GM13976 (cell line): Measurements from ENCODE around the gene MEGF11.

ENCODE experiments used
- DNase-seq: peaks from one replicate; pipeline ENCODE4 v3.0.0; 2012; ENCODE audit warnings: low spot score
- in situ Hi-C: fragments of 300-500 bp; cut with MboI; formaldehyde crosslinking; loops from one replicate; pipeline ENCODE4 v1.12.0; 2022; ENCODE audit warnings: low sequenced_read_pairs, mixed read lengths, inconsistent platforms; ENCODE audit not compliant: unreplicated experiment
- TF ChIP-seq, protein P1 (sequence below): IDR thresholded peaks from 2 replicates; pipeline ENCODE4 v1.5.1; 2012; ENCODE audit warnings: borderline replicate concordance, mild to moderate bottlenecking; ENCODE audit not compliant: insufficient read depth; ENCODE audit errors: extremely low read depth, missing control alignments, control extremely low read depth

The MEGF11 gene

DNA sequence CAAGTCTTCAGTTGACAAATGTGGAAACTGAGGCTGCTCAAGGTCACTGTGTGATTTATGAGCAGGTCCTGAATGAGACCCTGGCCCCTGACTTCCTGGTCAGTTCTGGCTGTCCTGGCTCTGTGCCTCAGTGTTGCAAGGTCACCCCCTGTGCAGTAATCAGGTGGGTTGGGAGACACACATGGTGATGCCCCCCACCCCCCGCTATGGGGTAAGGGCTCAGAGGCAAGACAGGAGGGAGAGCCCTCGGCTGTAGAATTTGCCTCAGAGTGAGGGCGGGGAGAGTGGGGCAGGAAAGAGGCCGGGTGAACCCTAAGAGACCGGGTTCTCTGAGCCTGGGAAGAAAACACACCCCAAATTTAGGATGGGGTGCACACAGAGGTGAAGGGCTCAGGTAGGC, 98.5 kb downstream of the MEGF11 start:
- in situ Hi-C loops: no loop called here
- TF ChIP-seq, protein P1, sequence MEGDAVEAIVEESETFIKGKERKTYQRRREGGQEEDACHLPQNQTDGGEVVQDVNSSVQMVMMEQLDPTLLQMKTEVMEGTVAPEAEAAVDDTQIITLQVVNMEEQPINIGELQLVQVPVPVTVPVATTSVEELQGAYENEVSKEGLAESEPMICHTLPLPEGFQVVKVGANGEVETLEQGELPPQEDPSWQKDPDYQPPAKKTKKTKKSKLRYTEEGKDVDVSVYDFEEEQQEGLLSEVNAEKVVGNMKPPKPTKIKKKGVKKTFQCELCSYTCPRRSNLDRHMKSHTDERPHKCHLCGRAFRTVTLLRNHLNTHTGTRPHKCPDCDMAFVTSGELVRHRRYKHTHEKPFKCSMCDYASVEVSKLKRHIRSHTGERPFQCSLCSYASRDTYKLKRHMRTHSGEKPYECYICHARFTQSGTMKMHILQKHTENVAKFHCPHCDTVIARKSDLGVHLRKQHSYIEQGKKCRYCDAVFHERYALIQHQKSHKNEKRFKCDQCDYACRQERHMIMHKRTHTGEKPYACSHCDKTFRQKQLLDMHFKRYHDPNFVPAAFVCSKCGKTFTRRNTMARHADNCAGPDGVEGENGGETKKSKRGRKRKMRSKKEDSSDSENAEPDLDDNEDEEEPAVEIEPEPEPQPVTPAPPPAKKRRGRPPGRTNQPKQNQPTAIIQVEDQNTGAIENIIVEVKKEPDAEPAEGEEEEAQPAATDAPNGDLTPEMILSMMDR: no peak
- no peak for DNase-seq

DNA sequence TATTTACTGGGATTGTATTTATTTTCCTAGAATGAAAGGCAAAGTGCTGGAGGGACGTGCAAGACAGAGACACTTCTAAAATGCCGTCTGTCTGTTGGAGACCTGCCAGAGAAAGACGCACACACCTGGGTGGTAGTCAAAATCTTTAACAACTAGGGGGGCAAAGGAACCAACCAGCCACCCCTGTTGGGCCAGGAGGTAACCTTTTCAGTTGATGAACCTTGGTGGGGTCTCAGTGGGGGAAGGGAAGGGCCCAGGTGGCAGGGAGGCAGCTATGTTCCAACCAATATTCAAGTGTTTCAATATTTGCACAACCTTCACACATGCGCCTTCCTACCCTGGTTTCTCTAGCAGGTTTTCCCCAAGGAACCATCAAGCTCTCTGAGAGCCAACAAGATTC, 99.0 kb downstream of the MEGF11 start:
- TF ChIP-seq, protein P1: no peak
- in situ Hi-C loops: no loop called here
- no peak for DNase-seq

DNA sequence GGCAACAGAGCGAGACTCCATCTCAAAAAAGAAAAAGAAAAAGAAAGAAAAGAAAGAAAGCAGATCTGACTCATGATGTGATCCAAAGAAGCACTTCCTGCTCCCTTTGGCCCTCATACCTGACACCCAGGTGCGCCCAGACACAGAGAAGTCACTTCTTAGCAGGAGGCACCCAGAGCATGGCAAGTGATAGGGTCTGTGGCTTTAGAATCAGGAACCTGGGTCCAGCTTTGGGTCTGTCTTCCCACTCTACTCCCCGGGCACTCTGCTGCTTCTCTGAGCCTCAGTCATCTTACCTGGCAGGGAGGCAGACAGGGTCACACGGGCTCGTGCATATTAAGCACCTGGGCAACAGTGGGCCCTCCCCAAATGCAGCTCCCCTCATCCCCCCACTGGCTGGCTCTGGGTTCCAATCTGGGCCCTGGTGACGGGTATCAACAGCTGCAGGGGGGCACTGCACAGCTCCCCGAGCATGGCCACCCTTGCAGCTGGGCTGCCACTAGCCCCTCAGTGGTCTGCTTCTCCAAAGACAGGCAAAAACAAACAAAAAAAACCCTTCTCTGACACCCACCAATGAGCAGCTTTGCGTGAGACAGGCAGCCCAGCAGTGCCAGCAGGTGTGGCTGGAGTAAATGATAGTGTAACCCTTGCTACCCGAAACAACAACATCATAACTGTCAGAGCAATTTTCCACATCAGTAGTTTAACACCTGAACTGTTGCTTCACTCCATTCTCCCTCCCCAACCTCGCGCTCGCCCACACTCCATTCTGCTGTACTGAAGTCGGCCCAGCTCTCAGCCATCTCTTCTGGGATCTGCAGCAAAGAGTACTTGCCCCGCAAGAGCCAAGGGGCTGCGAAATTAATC, 99.8 kb downstream of the MEGF11 start:
- TF ChIP-seq, protein P1: no peak
- in situ Hi-C loops: no loop called here

DNA sequence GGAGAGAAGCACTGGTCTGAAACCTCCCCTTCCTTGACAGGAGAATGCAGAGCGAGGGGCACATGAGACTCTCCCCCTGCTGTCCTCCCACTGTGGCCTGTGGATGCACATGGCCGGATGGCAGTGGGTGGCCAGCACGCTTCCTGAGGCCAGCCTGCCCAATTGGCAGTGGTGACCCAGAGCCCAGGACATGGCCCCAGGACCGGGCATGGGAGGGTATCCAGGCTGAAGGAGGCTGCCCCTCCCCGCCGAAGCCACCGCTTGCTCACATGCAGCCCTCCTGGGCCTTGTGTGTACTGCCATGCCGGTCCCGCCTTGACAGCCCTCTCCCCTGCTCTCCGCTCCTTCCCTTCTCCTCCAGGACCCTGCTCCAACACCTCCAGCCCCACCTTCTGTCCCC, 100.9 kb downstream of the MEGF11 start:
- DNase-seq: no peak
- in situ Hi-C loops: no loop called here
- TF ChIP-seq, protein P1: no peak

More for the DNA sequence above, 99.8 kb downstream of the MEGF11 start:
- peak; percentile 81 for DNase-seq

DNA sequence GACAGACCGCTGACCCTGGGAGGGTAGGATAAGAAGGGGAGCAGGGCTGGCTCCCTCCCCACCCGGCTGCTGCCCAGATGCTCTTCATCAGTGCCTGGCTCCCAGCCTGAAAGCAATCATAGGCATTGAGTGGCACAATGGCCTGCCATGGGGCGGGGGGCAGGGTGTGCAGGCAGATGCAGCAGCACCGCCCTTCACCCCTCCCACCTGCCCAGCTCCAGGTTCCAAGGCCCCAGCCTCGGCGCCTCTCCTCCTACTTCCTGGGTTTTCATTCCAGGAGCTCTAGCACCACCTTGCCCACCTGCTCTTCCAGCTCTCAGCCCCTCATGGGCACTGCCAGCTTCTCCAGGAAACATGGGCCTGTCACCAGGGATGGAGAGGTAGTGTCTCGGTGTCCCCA, 101.7 kb downstream of the MEGF11 start:
- no peak for DNase-seq
- in situ Hi-C loops: no loop called here

DNA sequence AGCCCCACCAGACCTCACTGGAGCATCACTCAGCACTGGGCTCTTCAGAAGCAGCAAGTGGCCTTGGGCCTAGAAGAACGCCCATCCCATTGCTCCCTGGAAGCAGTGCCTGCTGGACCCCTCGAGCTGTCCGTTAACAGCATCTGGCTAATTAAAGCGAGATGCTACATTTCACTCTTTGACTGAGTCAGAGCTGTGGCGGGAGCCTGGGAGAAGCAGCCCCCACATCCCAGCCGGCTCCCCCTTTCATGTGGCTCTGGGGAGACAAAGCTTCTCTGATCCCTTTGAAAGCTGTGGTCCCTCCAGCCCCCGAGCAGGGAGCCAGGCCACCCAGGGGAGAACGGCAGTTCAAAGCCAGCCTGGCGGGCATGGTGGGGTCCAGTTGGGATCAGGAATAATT, 103.7 kb downstream of the MEGF11 start:
- TF ChIP-seq, protein P1: no peak
- DNase-seq: no peak
- in situ Hi-C loops: no loop called here

More for the DNA sequence above, 101.7 kb downstream of the MEGF11 start:
- TF ChIP-seq, protein P1: no peak
